ENCODE results near the gene SLC37A2. TPM values are rescaled to one million over a fixed set of nuclear protein-coding genes. Genes with fewer than 3 reads are reported as not detected.

The SLC37A2 gene
- polyA plus RNA-seq, 1 of the 3 experiments (the other 2 are of a cell fraction), result 0.44 TPM

GRCh38 chr11:125093502-125093901 lies 30.4 kb downstream of the SLC37A2 start:
- POLR2A ChIA-PET, result no interaction called here
- H3K9me2 ChIP-seq, result no peaks in the 10 kb centered on the region
- 95% methylated on average over 4 of the region's 4 CpGs for WGBS (ENCODE audit: low lambda C conversion rate)
- CTCF ChIA-PET, result interaction anchor here (0.6 to 13.2 kb wide), 6 partner anchors 20 to 375 kb away, joined by 3 to 147 read pairs (median 4); no protein-coding TSS in a partner anchor
- H3K79me2 ChIP-seq (ENCODE audit: insufficient read depth), result no peaks in the 10 kb centered on the region
- no peaks in the 10 kb centered on the region for H3K9me3 ChIP-seq
- no peak overlapping the region for H3K4me2 ChIP-seq
- H3K4me3 ChIP-seq (ENCODE audit: low read depth in 2 of 2, low read length in 1 of 2), result no peak overlapping the region
- no peak overlapping the region for H3K27ac ChIP-seq (ENCODE audit: low read depth in 2 of 2, low read length in 1 of 2)
- H2AFZ ChIP-seq (ENCODE audit: low read depth), result no peak overlapping the region
- peaks cover 4% of the 10 kb centered on the region in 2 experiments; a peak in 2 of 4 replicates for H3K4me1 ChIP-seq (ENCODE audit: control insufficient read depth in 1 of 2, insufficient read depth in 2 of 2, low read depth in 1 of 2, low read length in 1 of 2)
- H4K20me1 ChIP-seq (ENCODE audit: insufficient read depth), result no peaks in the 10 kb centered on the region
- peaks cover 2% of the 10 kb centered on the region for H3F3A ChIP-seq (replicated peaks; ENCODE audit: insufficient read depth)
- DNase-seq, result no peak
- no peaks in the 10 kb centered on the region for H3K27me3 ChIP-seq (ENCODE audit: insufficient read depth)
- TF ChIP-seq MEF2A (IDR thresholded peaks at IDR 0.05; ENCODE audit: borderline replicate concordance, low read depth), result no peak
- TF ChIP-seq SMC3 (IDR thresholded peaks at IDR 0.05; ENCODE audit: low read depth, low read length), result no peak
- no peak for TF ChIP-seq TCF12 (IDR thresholded peaks at IDR 0.05)
- no peak for TF ChIP-seq FOXJ3 (CRISPR knock-in tag; IDR thresholded peaks at IDR 0.05)
- TF ChIP-seq PBX3 (IDR thresholded peaks at IDR 0.05), result no peak
- no peak for TF ChIP-seq POLR2AphosphoS5 (IDR thresholded peaks at IDR 0.05; ENCODE audit: low read depth, low read length)
- TF ChIP-seq IRF3 (IDR thresholded peaks at IDR 0.05; ENCODE audit: low read depth, low read length), result no peak
- TF ChIP-seq RXRA (IDR thresholded peaks at IDR 0.05; ENCODE audit: borderline replicate concordance, low read depth), result no peak
- TF ChIP-seq GATA2 (CRISPR knock-in tag; IDR thresholded peaks at IDR 0.05), result no peak
- TF ChIP-seq SIN3A (IDR thresholded peaks at IDR 0.05; ENCODE audit: borderline replicate concordance, low read depth, low read length), result no peak
- no peak for TF ChIP-seq ELF1 (IDR thresholded peaks at IDR 0.05)
- no peak for TF ChIP-seq RAD21 (IDR thresholded peaks at IDR 0.05; ENCODE audit: low read length)
- no peak for TF ChIP-seq ZBTB33 (IDR thresholded peaks at IDR 0.05; ENCODE audit: borderline replicate concordance, low read depth)
- TF ChIP-seq FOSL2 (IDR thresholded peaks at IDR 0.05; ENCODE audit: borderline replicate concordance, low read depth), result no peak
- TF ChIP-seq CTCF (IDR thresholded peaks at IDR 0.05), result no peak
- no peak for TF ChIP-seq EP300 (IDR thresholded peaks at IDR 0.05; ENCODE audit: borderline replicate concordance in 1 of 2, low read depth in 1 of 2, low read length in 1 of 2)
- H3K9ac ChIP-seq, result no peak overlapping the region
- H3K36me3 ChIP-seq (replicated peaks in 1 of 2; ENCODE audit: control insufficient read depth in 1 of 2, insufficient read depth in 2 of 2, low read length in 1 of 2), result peaks cover 25 to 30% of the 10 kb centered on the region in 2 experiments

All from SK-N-SH (cell line).